IMR-90 (cell line): ENCODE measurements around the gene KCNJ6. TPM values are rescaled to one million over a fixed set of nuclear protein-coding genes. Genes with fewer than 3 reads are reported as not detected.
A peak's percentile ranks its signal among the peaks of the same experiment; 100 is the strongest.

Experiments
- ATAC-seq: fragments of 200-7000 bp; cut with Tn5 transposase; 2 replicates; pipeline ENCODE4 v1.9.1; 2020; ENCODE audit warnings: low read depth, mild to moderate bottlenecking, moderate library complexity
- BruUV-seq: library from RNA; stranded (reverse); fragments of 400-500 nt; replicated peaks from 2 replicates; lab custom pipeline; 2021; lab: Mats Ljungman, UMichigan
- CTCF ChIA-PET: fragments of 300-600 bp; formaldehyde crosslinking; extraction: SDS; loops from one replicate; lab custom pipeline; 2021; ENCODE audit warnings: antibody characterized with exemption; lab: Yijun Ruan, JAX
- POLR2A ChIA-PET: fragments of 300-600 bp; sonication (Branson Sonifier 250); formaldehyde crosslinking; loops from one replicate; lab custom pipeline; 2022; ENCODE audit warnings: antibody characterized with exemption; ENCODE audit not compliant: unreplicated experiment; lab: Charles Lee
- DNase-seq: peaks from one replicate; pipeline ENCODE4 v3.0.0; 2013
- H2AFZ ChIP-seq: replicated peaks from 2 replicates; pipeline ENCODE3; 2013; ENCODE audit warnings: low read length, mild to moderate bottlenecking; ENCODE audit not compliant: poor library complexity
- H2AK5ac ChIP-seq: 2 replicates; pipeline ENCODE4 v1.6.1; 2013; ENCODE audit warnings: low read depth, low read length, inconsistent platforms
- H2AK9ac ChIP-seq: replicated peaks from 2 replicates; pipeline ENCODE3; 2013; ENCODE audit warnings: mild to moderate bottlenecking, low read depth, low read length, moderate library complexity; ENCODE audit not compliant: poor library complexity
- H2BK120ac ChIP-seq: 2 replicates; pipeline ENCODE4 v1.6.1; 2013; ENCODE audit warnings: low read depth, low read length, inconsistent platforms
- H2BK15ac ChIP-seq: 3 replicates; pipeline ENCODE4 v1.6.1; 2013; ENCODE audit warnings: low read depth, low read length, inconsistent platforms
- H2BK20ac ChIP-seq: 2 replicates; pipeline ENCODE4 v1.6.1; 2013; ENCODE audit warnings: low read depth, mild to moderate bottlenecking, inconsistent platforms, low read length, moderate library complexity
- H2BK5ac ChIP-seq: 2 replicates; pipeline ENCODE4 v1.6.1; 2013; ENCODE audit warnings: mild to moderate bottlenecking, low read depth, low read length, inconsistent platforms; ENCODE audit not compliant: poor library complexity, severe bottlenecking
- H3K14ac ChIP-seq: replicated peaks from 2 replicates; pipeline ENCODE4 v1.6.1; 2013; ENCODE audit warnings: low read depth, low read length, inconsistent platforms
- H3K18ac ChIP-seq: 2 replicates; pipeline ENCODE4 v1.6.1; 2013; ENCODE audit warnings: low read depth, low read length, control low read depth
- H3K23ac ChIP-seq: 2 replicates; pipeline ENCODE4 v1.6.1; 2013; ENCODE audit warnings: low read depth, low read length, inconsistent platforms
- H3K27ac ChIP-seq: 2 replicates; pipeline ENCODE4 v1.5.1; 2013; ENCODE audit warnings: mild to moderate bottlenecking, control low read depth, low read length; ENCODE audit not compliant: insufficient read depth
- H3K27me3 ChIP-seq: 2 replicates; pipeline ENCODE4 v1.6.1; 2013; ENCODE audit warnings: low read length; ENCODE audit not compliant: control insufficient read depth, insufficient read depth
- H3K36me3 ChIP-seq: 2 replicates; pipeline ENCODE4 v1.6.1; 2013; ENCODE audit warnings: low read length, mixed read lengths; ENCODE audit not compliant: control insufficient read depth, insufficient read depth
- H3K4ac ChIP-seq: 2 replicates; pipeline ENCODE4 v1.6.1; 2013; ENCODE audit warnings: low read depth, low read length, inconsistent platforms
- H3K4me1 ChIP-seq: 2 replicates; pipeline ENCODE4 v1.6.1; 2013; ENCODE audit warnings: low read length, mixed read lengths; ENCODE audit not compliant: control insufficient read depth, insufficient read depth
- H3K4me2 ChIP-seq: 2 replicates; pipeline ENCODE4 v1.6.1; 2013; ENCODE audit warnings: low read depth, mild to moderate bottlenecking, control low read depth, low read length, moderate library complexity
- H3K4me3 ChIP-seq: 2 replicates; pipeline ENCODE4 v1.5.1; 2013; ENCODE audit warnings: low read depth, mild to moderate bottlenecking, control low read depth, low read length, moderate library complexity; ENCODE audit not compliant: insufficient read depth
- H3K56ac ChIP-seq: 2 replicates; pipeline ENCODE4 v1.6.1; 2013; ENCODE audit warnings: low read length, inconsistent platforms; ENCODE audit not compliant: insufficient read depth; ENCODE audit errors: extremely low read depth
- H3K79me1 ChIP-seq, 2 experiments: 2 replicates each; pipeline ENCODE4 v1.6.1; 2013; ENCODE audit warnings: low read length in 2 of 2, inconsistent platforms in 1 of 2, low read depth in 1 of 2
- H3K9ac ChIP-seq: 2 replicates; pipeline ENCODE4 v1.6.1; 2013; ENCODE audit warnings: low read depth, low read length, control low read depth
- H3K9me1 ChIP-seq: 2 replicates; pipeline ENCODE4 v1.6.1; 2013; ENCODE audit warnings: low read length, inconsistent platforms; ENCODE audit not compliant: insufficient read depth
- H3K9me3 ChIP-seq: 2 replicates; pipeline ENCODE4 v1.6.1; 2013; ENCODE audit warnings: low read length; ENCODE audit not compliant: control insufficient read depth, insufficient read depth
- H4K20me1 ChIP-seq: 2 replicates; pipeline ENCODE4 v1.6.1; 2013; ENCODE audit warnings: low read length, inconsistent platforms; ENCODE audit not compliant: insufficient read depth
- H4K5ac ChIP-seq: 2 replicates; pipeline ENCODE4 v1.6.1; 2013; ENCODE audit warnings: mild to moderate bottlenecking, low read depth, low read length, control low read depth
- H4K8ac ChIP-seq, 2 experiments: 2 replicates each; pipeline ENCODE4 v1.6.1; 2013; ENCODE audit warnings: low read depth in 2 of 2, low read length in 2 of 2, control low read depth in 1 of 2, inconsistent platforms in 1 of 2
- H4K91ac ChIP-seq: 2 replicates; pipeline ENCODE4 v1.6.1; 2013; ENCODE audit warnings: low read depth, low read length, inconsistent platforms; ENCODE audit not compliant: insufficient read depth
- BHLHE40 ChIP-seq: fragments of 150-350 bp; IDR thresholded peaks from 2 replicates; pipeline ENCODE4 v1.6.1; 2016; ENCODE audit warnings: mild to moderate bottlenecking, low read depth, low read length
- CEBPB ChIP-seq: IDR thresholded peaks from 2 replicates; pipeline ENCODE4 v1.6.1; 2012; ENCODE audit warnings: low read depth, low read length, improper control_type of control experiment
- CHD1 ChIP-seq: IDR thresholded peaks from 2 replicates; pipeline ENCODE4 v1.6.1; 2012; ENCODE audit warnings: low read depth, low read length, improper control_type of control experiment
- MAFK ChIP-seq: IDR thresholded peaks from 2 replicates; pipeline ENCODE4 v1.6.1; 2012; ENCODE audit warnings: low read depth, low read length, improper control_type of control experiment
- MAZ ChIP-seq: IDR thresholded peaks from 2 replicates; pipeline ENCODE4 v1.6.1; 2012; ENCODE audit warnings: low read depth, mild to moderate bottlenecking, low read length, improper control_type of control experiment, moderate library complexity, borderline replicate concordance
- NFE2L2 ChIP-seq: fragments of 150-350 bp; IDR thresholded peaks from 2 replicates; pipeline ENCODE4 v1.6.1; 2016; ENCODE audit warnings: low read depth, mild to moderate bottlenecking, low read length
- POLR2A ChIP-seq: IDR thresholded peaks from 2 replicates; pipeline ENCODE4 v1.6.1; 2012; ENCODE audit warnings: mild to moderate bottlenecking, low read depth, low read length
- RAD21 ChIP-seq: IDR thresholded peaks from 2 replicates; pipeline ENCODE4 v1.6.1; 2012; ENCODE audit warnings: low read length, improper control_type of control experiment
- RCOR1 ChIP-seq: IDR thresholded peaks from 2 replicates; pipeline ENCODE4 v1.6.1; 2012; ENCODE audit warnings: mild to moderate bottlenecking, low read length, improper control_type of control experiment; ENCODE audit not compliant: insufficient replicate concordance
- RFX5 ChIP-seq: IDR thresholded peaks from 2 replicates; pipeline ENCODE4 v1.8.0; 2012; ENCODE audit warnings: low read depth, mild to moderate bottlenecking, low read length, moderate library complexity
- SMC3 ChIP-seq: fragments of 150-350 bp; IDR thresholded peaks from 2 replicates; pipeline ENCODE4 v1.6.1; 2016; ENCODE audit warnings: low read depth, mild to moderate bottlenecking, antibody characterized with exemption, low read length, moderate library complexity
- WGBS, 2 experiments: methylation state at CpG; one replicate each; pipeline versions ENCODE4 v1.1.5 to v1.1.7; 2013; ENCODE audit warnings: missing lambda C conversion rate in 2 of 2; ENCODE audit not compliant: insufficient read length in 1 of 2; ENCODE audit errors: extremely low coverage in 2 of 2; 5-methylcytosine and 5-hydroxymethylcytosine counted together
- dilution Hi-C: fragments of 300-500 bp; cut with HindIII; formaldehyde crosslinking; loops from one replicate; pipeline ENCODE4 v1.14.3; 2018; ENCODE audit warnings: low sequenced_read_pairs; ENCODE audit not compliant: unreplicated experiment
- in situ Hi-C: fragments of 300-500 bp; cut with MboI; formaldehyde crosslinking; loops from 3 replicates; pipeline ENCODE4 v1.14.3; 2019; ENCODE audit warnings: low sequenced_read_pairs, inconsistent platforms, mixed read lengths
- intact Hi-C: fragments of 100-400 bp; cut with micrococcal nuclease; formaldehyde crosslinking; loops from 2 replicates; pipeline ENCODE4 v1.10.0; 2022
- polyA plus RNA-seq, 3 experiments: library from polyadenylated mRNA; depleted of rRNA; stranded (reverse); fragments of >200 nt; gene quantifications; 2 replicates each; pipeline ENCODE4 v1.2.3, GENCODE V29; 2012; ENCODE audit warnings: low replicate concordance in 1 of 3
- total RNA-seq: library from RNA; depleted of rRNA; stranded (reverse); fragments of >200 nt; gene quantifications from 2 replicates; pipeline ENCODE4 v1.2.3, GENCODE V29; 2012
- TF ChIP-seq, protein P1 (sequence below): conservative IDR thresholded peaks from 2 replicates; pipeline ENCODE4 v1.5.1; 2012; ENCODE audit warnings: mild to moderate bottlenecking, low read depth, low read length, improper control_type of control experiment
- TF ChIP-seq, protein P2 (sequence below): fragments of 150-350 bp; IDR thresholded peaks from 2 replicates; pipeline ENCODE4 v1.6.1; 2016; ENCODE audit warnings: low read depth, mild to moderate bottlenecking, low read length, moderate library complexity, borderline replicate concordance
- TF ChIP-seq, protein P3 (sequence below): fragments of 150-350 bp; IDR thresholded peaks from 2 replicates; pipeline ENCODE4 v1.6.1; 2017; ENCODE audit warnings: mild to moderate bottlenecking, antibody characterized with exemption, low read length, low read depth

Gene KCNJ6
- total and polyA plus RNA-seq, 2 of the 4 experiments (the other 2 are of a cell fraction), result under 0.01 to 0.02 TPM

DNA sequence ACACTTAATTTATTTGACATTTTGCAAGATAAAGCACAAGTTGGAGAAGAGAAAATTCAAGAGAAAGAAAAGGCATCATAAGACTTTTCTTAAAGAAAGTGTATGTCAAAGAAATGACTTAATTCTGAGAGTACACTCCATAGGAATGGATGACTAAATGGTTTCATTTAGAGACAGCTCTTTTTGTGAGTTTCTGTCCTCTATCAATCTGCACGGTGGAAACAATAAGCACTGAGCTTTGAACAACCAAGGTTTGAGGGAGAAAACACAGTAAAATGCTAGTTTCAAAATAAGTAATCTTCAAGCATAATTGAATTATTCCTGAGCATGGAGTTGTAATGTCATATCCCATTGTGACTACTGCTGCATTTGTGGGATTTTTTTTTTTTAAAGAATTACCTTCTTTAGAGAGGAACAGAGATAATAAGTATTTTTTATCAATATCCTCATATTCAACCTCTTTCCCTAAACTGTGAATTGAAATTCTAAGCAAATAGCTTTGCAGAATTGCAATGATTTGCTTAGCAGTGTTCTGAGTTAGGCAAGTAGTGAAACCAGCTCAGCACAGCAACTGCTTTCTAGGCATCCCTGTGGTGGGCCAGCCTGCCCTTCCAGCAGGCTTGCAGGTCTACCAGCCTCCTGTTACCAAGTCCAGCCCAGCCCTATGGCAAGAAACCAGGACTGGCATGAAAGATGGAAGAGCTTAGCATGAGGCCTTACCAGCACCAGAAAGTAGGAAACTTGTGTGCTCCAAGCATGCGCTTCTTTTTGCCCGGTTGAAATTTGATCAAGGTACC is 38.2 kb downstream of the KCNJ6 start:
- Histone ChIP-seq H3K79me1 (no peaks in the 10 kb centered on the region), H3K9ac (no peak overlapping the region), H2BK120ac (peak overlapping the region; percentile 60), H2BK5ac (no peak overlapping the region), H3K14ac (peak overlapping the region; percentile 33; the same call in 1 of the 2 replicates), H3K4me2 (no peak overlapping the region), H3K4me1 (peaks cover 10% of the 10 kb centered on the region), H3K56ac (no peak overlapping the region), H3K4ac (peak overlapping the region; percentile 62), H2BK15ac (peak overlapping the region; percentile 1; the same call in 1 of the 3 replicates), H3K27ac (no peak overlapping the region), H3K18ac (no peak overlapping the region), H3K36me3 (no peaks in the 10 kb centered on the region), H4K20me1 (no peaks in the 10 kb centered on the region), H2AK9ac (peak overlapping the region; percentile 25), H2AK5ac (peak overlapping the region; percentile 65; the same call in 1 of the 2 replicates), H4K8ac (peak overlapping the region in 1 of 2 experiments; percentile 9; a peak in 1 of 4 replicates), H4K5ac (no peak overlapping the region), H3K9me1 (peaks cover 14% of the 10 kb centered on the region; the same call in 1 of the 2 replicates), H2AFZ (no peak overlapping the region), H4K91ac (0 out of 2 replicates have a peak overlapping the region, but pooled peaks have one; percentile 20), H3K27me3 (0 out of 2 replicates have a peak, but pooled peaks cover 2% of the 10 kb centered on the region), H3K9me3 (no peaks in the 10 kb centered on the region), H3K23ac (no peak overlapping the region), H3K4me3 (no peak overlapping the region), H2BK20ac (peak overlapping the region; percentile 62)
- ATAC-seq (no peak), DNase-seq (no peak)
- intact Hi-C loops (loop anchor here (5.0 kb wide), 1 partner anchor 121 kb away; no protein-coding TSS in a partner anchor), dilution Hi-C loops (no loop called here), in situ Hi-C loops (no loop called here)
- POLR2A ChIA-PET, result no interaction called here
- 100% methylated on average over 2 of the region's 3 CpGs; no CpG with 5 or more reads in 1 of the 2 experiments for WGBS, 2 experiments
- CTCF ChIA-PET, result interaction anchor here (1.5 kb wide), 1 partner anchor 8 kb away, joined by 4 read pairs; no protein-coding TSS in a partner anchor
- no TSS peak for BruUV-seq
- no peak for TF ChIP-seq RCOR1
- TF ChIP-seq CEBPB, result no peak
- TF ChIP-seq, protein P1, sequence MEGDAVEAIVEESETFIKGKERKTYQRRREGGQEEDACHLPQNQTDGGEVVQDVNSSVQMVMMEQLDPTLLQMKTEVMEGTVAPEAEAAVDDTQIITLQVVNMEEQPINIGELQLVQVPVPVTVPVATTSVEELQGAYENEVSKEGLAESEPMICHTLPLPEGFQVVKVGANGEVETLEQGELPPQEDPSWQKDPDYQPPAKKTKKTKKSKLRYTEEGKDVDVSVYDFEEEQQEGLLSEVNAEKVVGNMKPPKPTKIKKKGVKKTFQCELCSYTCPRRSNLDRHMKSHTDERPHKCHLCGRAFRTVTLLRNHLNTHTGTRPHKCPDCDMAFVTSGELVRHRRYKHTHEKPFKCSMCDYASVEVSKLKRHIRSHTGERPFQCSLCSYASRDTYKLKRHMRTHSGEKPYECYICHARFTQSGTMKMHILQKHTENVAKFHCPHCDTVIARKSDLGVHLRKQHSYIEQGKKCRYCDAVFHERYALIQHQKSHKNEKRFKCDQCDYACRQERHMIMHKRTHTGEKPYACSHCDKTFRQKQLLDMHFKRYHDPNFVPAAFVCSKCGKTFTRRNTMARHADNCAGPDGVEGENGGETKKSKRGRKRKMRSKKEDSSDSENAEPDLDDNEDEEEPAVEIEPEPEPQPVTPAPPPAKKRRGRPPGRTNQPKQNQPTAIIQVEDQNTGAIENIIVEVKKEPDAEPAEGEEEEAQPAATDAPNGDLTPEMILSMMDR, result no peak
- no peak for TF ChIP-seq RAD21
- TF ChIP-seq POLR2A, result no peak
- TF ChIP-seq RFX5, result no peak
- no peak for TF ChIP-seq SMC3
- no peak for TF ChIP-seq MAFK
- TF ChIP-seq BHLHE40, result no peak
- TF ChIP-seq, protein P2, sequence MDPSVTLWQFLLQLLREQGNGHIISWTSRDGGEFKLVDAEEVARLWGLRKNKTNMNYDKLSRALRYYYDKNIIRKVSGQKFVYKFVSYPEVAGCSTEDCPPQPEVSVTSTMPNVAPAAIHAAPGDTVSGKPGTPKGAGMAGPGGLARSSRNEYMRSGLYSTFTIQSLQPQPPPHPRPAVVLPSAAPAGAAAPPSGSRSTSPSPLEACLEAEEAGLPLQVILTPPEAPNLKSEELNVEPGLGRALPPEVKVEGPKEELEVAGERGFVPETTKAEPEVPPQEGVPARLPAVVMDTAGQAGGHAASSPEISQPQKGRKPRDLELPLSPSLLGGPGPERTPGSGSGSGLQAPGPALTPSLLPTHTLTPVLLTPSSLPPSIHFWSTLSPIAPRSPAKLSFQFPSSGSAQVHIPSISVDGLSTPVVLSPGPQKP, result no peak
- TF ChIP-seq NFE2L2, result no peak
- TF ChIP-seq MAZ, result no peak
- TF ChIP-seq CHD1, result no peak
- TF ChIP-seq, protein P3, sequence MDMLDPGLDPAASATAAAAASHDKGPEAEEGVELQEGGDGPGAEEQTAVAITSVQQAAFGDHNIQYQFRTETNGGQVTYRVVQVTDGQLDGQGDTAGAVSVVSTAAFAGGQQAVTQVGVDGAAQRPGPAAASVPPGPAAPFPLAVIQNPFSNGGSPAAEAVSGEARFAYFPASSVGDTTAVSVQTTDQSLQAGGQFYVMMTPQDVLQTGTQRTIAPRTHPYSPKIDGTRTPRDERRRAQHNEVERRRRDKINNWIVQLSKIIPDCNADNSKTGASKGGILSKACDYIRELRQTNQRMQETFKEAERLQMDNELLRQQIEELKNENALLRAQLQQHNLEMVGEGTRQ, result no peak
